Panc1 (cell line): Measurements from ENCODE around the gene NFATC1. TPM values are rescaled to one million over a fixed set of nuclear protein-coding genes. Genes with fewer than 3 reads are reported as not detected.
"Not testable (repeated sequence)": the region's sequence is repeated elsewhere in the genome, so short reads cannot be mapped to it uniquely, and the experiment has no call there.

Experiments
- ATAC-seq: fragments of 200-7000 bp; cut with Tn5 transposase; 2 replicates; pipeline ENCODE4 v1.9.1; 2020; ENCODE audit warnings: mild to moderate bottlenecking, moderate library complexity
- BruUV-seq: library from RNA; stranded (reverse); fragments of 400-500 nt; replicated peaks from 2 replicates; lab custom pipeline; 2021; lab: Mats Ljungman, UMichigan
- CTCF ChIA-PET: fragments of 300-600 bp; sonication (Branson Sonifier 250); formaldehyde crosslinking; loops from one replicate; lab custom pipeline; 2022; ENCODE audit warnings: antibody characterized with exemption; lab: Charles Lee
- POLR2A ChIA-PET: fragments of 300-600 bp; sonication (Branson Sonifier 250); formaldehyde crosslinking; loops from one replicate; lab custom pipeline; 2022; ENCODE audit warnings: antibody characterized with exemption; lab: Charles Lee
- DNase-seq: peaks from one replicate; pipeline ENCODE4 v3.0.0-alpha.2; 2010; ENCODE audit warnings: low read depth, low spot score
- H3K27ac ChIP-seq: 2 replicates; pipeline ENCODE4 v1.5.1; 2011; ENCODE audit warnings: mild to moderate bottlenecking, low read length, inconsistent platforms
- H3K27me3 ChIP-seq: fragments of 200-500 bp; sonication (Bioruptor generic); 2 replicates; pipeline ENCODE4 v1.6.0; 2014; ENCODE audit warnings: low read length, inconsistent platforms; ENCODE audit not compliant: control insufficient read depth, insufficient read depth
- H3K36me3 ChIP-seq: fragments of 200-500 bp; sonication (Bioruptor generic); 2 replicates; pipeline ENCODE4 v1.5.1; 2014; ENCODE audit warnings: inconsistent platforms, mild to moderate bottlenecking, low read length, moderate library complexity; ENCODE audit not compliant: control insufficient read depth, insufficient read depth
- H3K4me1 ChIP-seq: 2 replicates; pipeline ENCODE4 v1.5.1; 2011; ENCODE audit warnings: inconsistent platforms, mild to moderate bottlenecking, low read length, moderate library complexity; ENCODE audit not compliant: control insufficient read depth, insufficient read depth
- H3K4me3 ChIP-seq, 2 experiments: 2 replicates each; pipeline ENCODE4 v1.5.1; 2011 to 2012; ENCODE audit warnings: low read depth in 2 of 2, low read length in 2 of 2, mild to moderate bottlenecking in 2 of 2, inconsistent platforms in 1 of 2, moderate library complexity in 1 of 2
- H3K9me3 ChIP-seq: fragments of 200-500 bp; sonication (Bioruptor generic); 2 replicates; pipeline ENCODE4 v1.5.1; 2014; ENCODE audit warnings: low read depth, mild to moderate bottlenecking, inconsistent platforms, low read length, moderate library complexity; ENCODE audit not compliant: control insufficient read depth, insufficient read depth
- POLR2AphosphoS5 ChIP-seq: IDR thresholded peaks from 2 replicates; pipeline ENCODE4 v1.6.1; 2012; ENCODE audit warnings: mild to moderate bottlenecking, low read depth, low read length, moderate library complexity
- REST ChIP-seq, 2 experiments: IDR thresholded peaks; 2 replicates each; pipeline ENCODE4 v1.6.1; 2011 to 2012; ENCODE audit warnings: low read depth in 2 of 2, control low read depth in 1 of 2, low read length in 1 of 2, mild to moderate bottlenecking in 1 of 2, moderate library complexity in 1 of 2; ENCODE audit not compliant: insufficient read depth in 1 of 2
- SIN3A ChIP-seq: IDR thresholded peaks from 2 replicates; pipeline ENCODE4 v1.6.1; 2012; ENCODE audit warnings: low read depth, mild to moderate bottlenecking, low read length, moderate library complexity, borderline replicate concordance; ENCODE audit not compliant: insufficient read depth
- TCF7L2 ChIP-seq: IDR thresholded peaks from 2 replicates; pipeline ENCODE4 v1.6.1; 2011; ENCODE audit warnings: mild to moderate bottlenecking, low read depth, low read length, inconsistent platforms
- in situ Hi-C: cut with HindIII; loops from 2 replicates; pipeline ENCODE4 v1.10.0; 2016; ENCODE audit warnings: low sequenced_read_pairs, low pct_unique_long_range_greater_than_20kb
- intact Hi-C: fragments of 100-400 bp; cut with micrococcal nuclease; formaldehyde crosslinking; loops from one replicate; pipeline ENCODE4 v1.10.0; 2022; ENCODE audit not compliant: unreplicated experiment
- total RNA-seq: library from RNA; stranded (reverse); gene quantifications from one replicate; pipeline ENCODE4 v1.2.1, GENCODE V29; 2021; ENCODE audit not compliant: unreplicated experiment
- TF ChIP-seq, protein P1 (sequence below): fragments of 450-650 bp; IDR thresholded peaks from 2 replicates; pipeline ENCODE4 v1.5.1; 2017; ENCODE audit warnings: mild to moderate bottlenecking

NFATC1 gene
- total RNA-seq, 1 experiment from 2014 or later, result 30.8 TPM

GRCh38 chr18:79480171-79481045 lies 84.7 kb downstream of the NFATC1 start:
- intact Hi-C loops, result no loop called here
- H3K4me3 ChIP-seq, result no peak overlapping the region
- H3K27me3 ChIP-seq, result no peaks in the 10 kb centered on the region
- ChIA-PET POLR2A (no interaction called here), CTCF (no interaction called here)
- H3K9me3 ChIP-seq, result no peaks in the 10 kb centered on the region
- H3K36me3 ChIP-seq, result no peaks in the 10 kb centered on the region
- ATAC-seq (no peak), DNase-seq (no peak)
- H3K4me1 ChIP-seq, result peaks cover 7% of the 10 kb centered on the region
- no peak overlapping the region for H3K27ac ChIP-seq
- no TSS peak for BruUV-seq
- TF ChIP-seq, protein P1, sequence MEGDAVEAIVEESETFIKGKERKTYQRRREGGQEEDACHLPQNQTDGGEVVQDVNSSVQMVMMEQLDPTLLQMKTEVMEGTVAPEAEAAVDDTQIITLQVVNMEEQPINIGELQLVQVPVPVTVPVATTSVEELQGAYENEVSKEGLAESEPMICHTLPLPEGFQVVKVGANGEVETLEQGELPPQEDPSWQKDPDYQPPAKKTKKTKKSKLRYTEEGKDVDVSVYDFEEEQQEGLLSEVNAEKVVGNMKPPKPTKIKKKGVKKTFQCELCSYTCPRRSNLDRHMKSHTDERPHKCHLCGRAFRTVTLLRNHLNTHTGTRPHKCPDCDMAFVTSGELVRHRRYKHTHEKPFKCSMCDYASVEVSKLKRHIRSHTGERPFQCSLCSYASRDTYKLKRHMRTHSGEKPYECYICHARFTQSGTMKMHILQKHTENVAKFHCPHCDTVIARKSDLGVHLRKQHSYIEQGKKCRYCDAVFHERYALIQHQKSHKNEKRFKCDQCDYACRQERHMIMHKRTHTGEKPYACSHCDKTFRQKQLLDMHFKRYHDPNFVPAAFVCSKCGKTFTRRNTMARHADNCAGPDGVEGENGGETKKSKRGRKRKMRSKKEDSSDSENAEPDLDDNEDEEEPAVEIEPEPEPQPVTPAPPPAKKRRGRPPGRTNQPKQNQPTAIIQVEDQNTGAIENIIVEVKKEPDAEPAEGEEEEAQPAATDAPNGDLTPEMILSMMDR, result no peak
- TF ChIP-seq POLR2AphosphoS5 (no peak), TCF7L2 (no peak), SIN3A (no peak), REST (IDR thresholded peaks at IDR 0.05; ENCODE audit: insufficient read depth in 1 of 2, low read depth in 2 of 2, low read length in 1 of 2) (no peak)
- in situ Hi-C loops, result no loop called here

GRCh38 chr18:79481046-79481790 lies 85.5 kb downstream of the NFATC1 start:
- ATAC-seq, result peak; percentile 35
- in situ Hi-C loops (no loop called here), intact Hi-C loops (no loop called here)
- CTCF ChIA-PET, result no interaction called here
- Histone ChIP-seq H3K4me1 (peaks cover 12% of the 10 kb centered on the region), H3K4me3 (no peak overlapping the region), H3K27me3 (no peaks in the 10 kb centered on the region), H3K27ac (no peak overlapping the region), H3K9me3 (no peaks in the 10 kb centered on the region), H3K36me3 (no peaks in the 10 kb centered on the region)
- DNase-seq, result no peak
- BruUV-seq, result no TSS peak
- POLR2A ChIA-PET, result no interaction called here
- TF ChIP-seq, protein P1, result no peak
- TF ChIP-seq REST (IDR thresholded peaks at IDR 0.05; ENCODE audit: insufficient read depth in 1 of 2, low read depth in 2 of 2, low read length in 1 of 2), result no peak
- TF ChIP-seq POLR2AphosphoS5, result no peak
- no peak for TF ChIP-seq SIN3A
- no peak for TF ChIP-seq TCF7L2

GRCh38 chr18:79483393-79483792 lies 87.7 kb downstream of the NFATC1 start:
- POLR2A ChIA-PET, BruUV-seq, DNase-seq, CTCF ChIA-PET, intact Hi-C loops, ATAC-seq, H3K9me3 ChIP-seq, H3K36me3 ChIP-seq, H3K27ac ChIP-seq, in situ Hi-C loops, H3K27me3 ChIP-seq, H3K4me3 ChIP-seq: not testable (repeated sequence)
- peaks cover 12% of the 10 kb centered on the region for H3K4me1 ChIP-seq
